ENCODE results near the gene METTL23.

GRCh38 chr17:76758570-76758969 lies 31.9 kb downstream of the METTL23 start:
- no peak for TF ChIP-seq CTCF (IDR thresholded peaks at IDR 0.05)
- TF ChIP-seq EP300 (IDR thresholded peaks at IDR 0.05) = no peak
